OCI-LY1 (cell line): ENCODE data around the gene UBE4B.

Experiments used
- CTCF ChIP-seq: fragments of 200-600 bp; sonication (generic), shearing (Covaris generic); IDR thresholded peaks from 2 replicates; pipeline ENCODE4 v1.5.1; 2017; ENCODE audit warnings: mild to moderate bottlenecking, antibody characterized with exemption, low read length, moderate library complexity, mixed read lengths
- EZH2 ChIP-seq: fragments of 200-600 bp; sonication (generic), shearing (Covaris generic); IDR thresholded peaks from 2 replicates; pipeline ENCODE4 v1.8.0; 2017; ENCODE audit warnings: borderline replicate concordance, mixed run types, mild to moderate bottlenecking, antibody characterized with exemption, low read length, moderate library complexity, mixed read lengths

GRCh38 chr1:10057796-10058195, 25.0 kb downstream of the UBE4B start:
- TF ChIP-seq CTCF: no peak
- TF ChIP-seq EZH2: no peak
